ENCODE results near the gene PRKAR2B.

- TF ChIP-seq CTCF (IDR thresholded peaks at IDR 0.05; ENCODE audit: poor library complexity, severe bottlenecking): no peak
- TF ChIP-seq TAF1 (IDR thresholded peaks at IDR 0.05; ENCODE audit: low read depth): no peak
- TF ChIP-seq EP300 (conservative IDR thresholded peaks at IDR 0.05; ENCODE audit: poor library complexity, severe bottlenecking): no peak
- TF ChIP-seq EZH2 (IDR thresholded peaks at IDR 0.05; ENCODE audit: borderline replicate concordance, insufficient read depth, low read length, poor library complexity, severe bottlenecking): no peak
- no peak for TF ChIP-seq RAD21 (conservative IDR thresholded peaks at IDR 0.05)
Measured at GRCh38 chr7:107072133-107072532, 27.6 kb downstream of the PRKAR2B start.
